DMS 273 (cell line): Measurements from ENCODE around the gene GBE1.
"Not testable (repeated sequence)": the region's sequence is repeated elsewhere in the genome, so short reads cannot be mapped to it uniquely, and the experiment has no call there.

Experiments
- DNase-seq: peaks from one replicate; lab custom pipeline; 2025; ENCODE audit not compliant: unreplicated experiment; lab: John Stamatoyannopoulos, UW

Gene GBE1

DNA sequence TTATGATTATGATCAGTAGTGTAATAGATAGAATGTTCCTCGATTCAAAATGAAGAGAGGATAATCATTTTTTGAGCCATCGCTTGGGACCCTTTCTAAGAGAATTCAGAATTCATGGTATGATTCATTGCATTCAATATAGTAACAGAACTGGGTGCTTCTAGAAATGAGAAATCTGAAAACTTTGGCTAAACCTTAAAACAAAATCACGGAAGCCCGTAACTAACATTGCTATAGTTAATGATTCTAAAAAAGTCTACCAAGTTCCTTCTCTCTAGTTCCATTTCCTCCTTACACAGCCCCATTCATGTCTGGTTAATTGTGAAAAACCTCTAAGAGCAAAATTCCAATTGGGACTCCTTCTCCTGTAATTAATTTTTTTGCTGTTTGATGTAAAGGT, 217.1 kb downstream of the GBE1 start:
- no peak for DNase-seq

GRCh38 chr3:81540787-81541186, 220.7 kb downstream of the GBE1 start:
- no peak for DNase-seq

- no peak for DNase-seq
Observed at GRCh38 chr3:81531846-81532245, 229.6 kb downstream of the GBE1 start.

DNA sequence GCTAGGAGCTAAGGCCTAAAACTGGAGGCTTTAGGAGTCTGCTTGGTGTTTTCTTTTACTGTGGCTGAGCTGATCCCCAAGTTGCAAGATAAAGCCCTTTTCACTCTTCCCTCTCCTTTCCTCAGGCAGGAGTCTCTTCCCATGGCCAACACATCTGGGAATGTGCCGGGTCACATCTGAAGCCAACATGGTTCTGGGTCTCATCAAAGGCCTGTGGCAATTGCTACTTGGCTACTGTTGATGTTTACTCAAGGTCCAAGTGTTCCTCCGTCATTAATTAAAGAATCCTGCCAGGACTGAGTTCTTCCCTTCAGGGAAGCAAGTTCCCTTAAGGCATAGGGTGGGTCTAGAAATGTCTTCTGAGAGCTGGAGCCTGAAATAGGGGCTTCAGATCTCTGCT, 230.2 kb downstream of the GBE1 start:
- no peak for DNase-seq

DNA sequence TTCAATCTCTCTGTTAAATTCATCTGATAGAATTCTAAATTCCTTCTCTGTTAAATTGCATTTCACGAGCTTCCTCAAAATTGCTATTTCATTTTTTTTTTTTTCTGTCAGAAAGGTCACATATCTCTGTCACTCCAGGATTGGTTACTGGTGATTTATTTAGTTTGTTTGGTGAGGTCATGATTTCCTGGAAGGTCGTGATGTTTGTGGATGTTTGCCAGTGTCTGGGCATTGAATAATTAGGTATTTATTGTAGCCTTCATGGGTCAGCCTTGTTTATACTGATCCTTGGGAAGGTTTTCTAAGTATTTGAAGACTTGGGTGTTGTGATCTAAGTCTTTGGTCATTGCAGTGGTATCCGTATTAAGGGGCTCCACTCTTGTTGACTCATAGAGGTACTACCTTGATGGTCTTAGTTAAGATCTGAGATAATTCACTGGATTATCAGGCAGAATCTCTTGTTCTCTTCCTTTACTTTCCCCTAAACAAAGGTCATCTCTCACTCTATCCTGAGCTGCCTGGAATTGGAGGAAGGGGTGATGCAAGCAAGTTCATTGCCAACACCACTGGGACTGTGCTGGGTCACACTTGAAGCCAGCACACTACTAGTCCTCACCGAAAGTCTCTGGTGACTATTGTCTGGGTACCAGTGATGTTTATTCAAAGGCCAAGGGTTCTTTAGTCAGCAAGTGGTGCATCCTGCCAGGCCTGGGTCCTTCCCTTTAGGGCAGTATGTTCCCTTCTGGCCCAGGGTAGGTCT, 231.1 kb downstream of the GBE1 start:
- no peak for DNase-seq

- DNase-seq: no peak
Observed at GRCh38 chr3:81521855-81522254, 239.6 kb downstream of the GBE1 start.

DNA sequence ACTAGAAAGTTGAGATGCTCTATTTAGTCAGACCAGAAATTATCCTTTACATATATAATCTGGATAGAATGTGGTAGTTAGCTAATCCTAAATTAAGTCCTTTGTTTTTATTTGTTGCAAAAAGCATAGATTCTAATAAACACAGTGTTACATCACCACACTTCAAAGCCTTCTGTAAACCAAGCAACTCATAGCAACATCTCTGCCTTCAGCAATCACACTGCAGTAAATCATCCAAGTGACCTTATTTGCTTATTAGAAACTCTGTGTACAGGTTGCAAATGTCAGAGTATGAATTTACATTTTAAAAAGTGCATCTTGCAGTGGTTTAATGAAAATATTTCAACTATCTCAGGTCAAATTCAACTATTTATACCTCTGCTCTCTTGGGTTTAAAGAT, 242.5 kb downstream of the GBE1 start:
- DNase-seq: no peak

GRCh38 chr3:81516042-81516441, 245.4 kb downstream of the GBE1 start:
- peak; percentile 1 for DNase-seq

DNA sequence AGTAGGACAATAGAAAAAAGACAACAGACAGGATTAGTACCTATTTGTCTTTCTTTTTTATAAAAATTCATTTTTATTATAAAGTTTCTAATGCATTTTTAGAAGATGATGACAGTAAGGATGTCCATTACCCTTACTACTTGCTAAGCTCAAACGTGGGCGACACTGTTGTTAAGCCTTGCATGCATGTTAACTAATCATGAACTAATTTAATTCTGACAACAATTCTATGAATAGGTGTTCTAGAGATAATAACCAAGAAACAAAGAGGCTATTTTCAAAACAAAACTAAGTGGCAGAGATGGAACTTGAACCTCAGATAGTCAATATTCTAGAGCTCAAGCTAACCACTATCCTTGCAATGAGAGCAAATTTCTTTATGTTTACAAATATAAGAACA, 247.9 kb downstream of the GBE1 start:
- DNase-seq: no peak

DNA sequence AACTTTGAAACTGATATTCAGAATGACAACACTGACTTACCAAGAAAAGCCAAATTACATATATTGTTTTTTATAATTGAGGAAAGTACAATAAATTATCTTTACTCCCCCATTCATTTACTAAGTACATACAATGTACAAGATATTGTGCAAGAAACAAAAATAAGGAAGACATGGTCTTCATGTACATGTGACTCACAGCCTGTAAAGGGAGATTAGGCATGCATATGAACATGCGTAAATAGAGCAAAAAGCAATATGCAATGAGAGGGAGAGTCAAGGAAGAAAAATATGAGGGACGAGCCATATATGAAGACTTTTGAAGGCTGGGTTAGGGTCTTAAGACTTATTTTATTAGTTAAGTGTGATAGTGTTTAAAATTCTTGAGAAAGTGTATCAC, 258.4 kb downstream of the GBE1 start:
- DNase-seq: no peak

GRCh38 chr3:81502236-81502635, 259.2 kb downstream of the GBE1 start:
- DNase-seq: no peak

DNA sequence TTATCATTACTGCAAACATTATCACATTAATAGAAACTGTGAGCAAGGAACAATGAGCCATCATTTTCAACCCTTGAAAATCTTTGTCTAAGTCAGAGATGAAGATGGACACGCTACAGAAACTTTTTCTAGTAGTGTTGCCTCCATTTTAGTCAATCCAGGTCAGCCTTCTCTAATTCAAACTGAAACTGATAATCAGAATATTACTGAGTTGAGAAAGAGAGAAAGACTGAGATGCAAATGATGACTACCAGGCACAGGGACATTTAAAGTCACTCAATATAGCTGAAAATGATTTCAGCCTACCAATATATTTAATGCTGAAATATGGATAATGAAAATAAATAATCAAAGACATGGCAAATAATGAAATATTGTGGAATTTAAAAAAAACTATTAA, 261.4 kb downstream of the GBE1 start:
- DNase-seq: no peak

DNA sequence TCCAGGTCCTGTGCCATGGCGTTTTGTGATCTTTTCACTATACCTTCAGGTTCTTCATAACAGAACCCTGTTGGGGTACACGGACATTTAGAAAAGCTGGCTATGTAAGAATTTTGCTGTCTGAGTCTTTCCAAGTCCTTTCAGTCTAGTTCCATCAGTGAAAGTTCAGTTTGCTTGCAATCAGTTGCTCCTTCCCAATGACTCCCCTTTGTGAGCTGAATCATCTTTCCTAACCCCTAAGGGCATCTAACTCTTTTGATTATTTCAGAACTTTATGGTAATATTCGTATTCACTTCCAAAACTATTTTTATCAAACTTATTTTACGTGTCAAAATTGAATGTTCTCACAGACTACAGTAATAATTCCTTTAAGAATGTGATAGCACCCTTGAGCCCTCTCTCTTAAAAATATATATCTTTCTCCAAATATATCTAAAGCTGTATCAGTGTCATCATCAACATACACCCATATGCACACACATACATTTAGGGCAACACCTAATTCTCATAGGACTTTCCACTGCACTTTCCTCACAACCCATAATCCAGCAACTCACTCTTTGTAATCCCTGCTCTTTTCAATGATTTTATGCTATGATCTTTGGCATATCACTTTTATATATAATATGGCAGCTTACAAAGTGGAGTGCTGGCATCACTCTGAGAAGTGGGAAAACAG, 263.7 kb downstream of the GBE1 start:
- no peak for DNase-seq

- DNase-seq: no peak
Observed at GRCh38 chr3:81496407-81497104, 264.9 kb downstream of the GBE1 start.

- not testable (repeated sequence) for DNase-seq
Observed at GRCh38 chr3:81492471-81492870, 269.0 kb downstream of the GBE1 start.

DNA sequence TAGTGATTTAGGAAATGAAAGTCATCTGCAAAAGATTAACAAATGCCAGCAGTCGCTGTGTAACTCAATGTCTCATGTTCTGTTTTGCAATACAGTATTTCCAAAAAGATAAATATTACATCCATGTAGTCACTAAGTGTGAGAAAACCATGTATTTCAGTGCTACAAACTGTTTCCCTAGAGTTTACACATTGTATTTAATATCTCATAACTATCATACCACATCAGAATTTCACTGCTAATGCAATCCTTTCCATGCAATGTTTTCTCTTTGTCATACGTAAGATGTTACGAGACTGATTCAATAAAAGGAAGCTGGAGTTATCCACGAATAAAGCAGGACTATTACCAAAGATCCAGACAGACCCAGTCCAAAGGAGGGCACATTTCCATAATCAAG, 269.4 kb downstream of the GBE1 start:
- no peak for DNase-seq

- DNase-seq: peak; percentile 88
Observed at GRCh38 chr3:81490541-81491288, 270.7 kb downstream of the GBE1 start.

- DNase-seq: no peak
Observed at GRCh38 chr3:81485444-81485865, 276.0 kb downstream of the GBE1 start.

DNA sequence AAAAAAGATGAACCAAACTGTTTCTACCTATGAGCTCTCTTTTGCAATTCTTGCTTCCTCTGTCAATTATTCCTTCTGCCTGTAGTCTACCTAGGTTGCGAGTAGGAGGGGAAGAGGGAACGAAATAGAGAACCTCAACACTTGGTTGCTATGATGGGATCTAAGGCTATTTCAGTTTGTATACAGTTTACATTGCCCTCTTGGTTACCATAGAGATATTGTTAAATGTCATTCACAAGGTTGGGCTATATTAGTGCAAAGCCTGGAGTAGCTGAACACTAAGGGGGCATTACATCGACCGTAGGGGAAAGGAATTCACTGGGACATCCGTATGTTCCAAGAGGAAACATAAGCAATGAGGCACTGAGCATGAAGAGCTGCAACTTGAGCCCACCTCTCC, 276.9 kb downstream of the GBE1 start:
- DNase-seq: no peak

- no peak for DNase-seq
Observed at GRCh38 chr3:81483046-81483445, 278.4 kb downstream of the GBE1 start.

GRCh38 chr3:81477740-81478139, 283.7 kb downstream of the GBE1 start:
- DNase-seq: no peak
